Urothelium cell line (cell line): ENCODE measurements around the gene GNGT2.
"Not testable (repeated sequence)": the region's sequence is repeated elsewhere in the genome, so short reads cannot be mapped to it uniquely, and the experiment has no call there.

Experiments
- DNase-seq: peaks from one replicate; pipeline ENCODE4 v3.0.0; 2011; ENCODE audit warnings: low spot score, mixed read lengths
- FAIRE-seq: peaks from 2 replicates; lab custom pipeline; 2011; peaks lifted over from hg19 to GRCh38; lab: Jason Lieb, UNC

Gene GNGT2

DNA sequence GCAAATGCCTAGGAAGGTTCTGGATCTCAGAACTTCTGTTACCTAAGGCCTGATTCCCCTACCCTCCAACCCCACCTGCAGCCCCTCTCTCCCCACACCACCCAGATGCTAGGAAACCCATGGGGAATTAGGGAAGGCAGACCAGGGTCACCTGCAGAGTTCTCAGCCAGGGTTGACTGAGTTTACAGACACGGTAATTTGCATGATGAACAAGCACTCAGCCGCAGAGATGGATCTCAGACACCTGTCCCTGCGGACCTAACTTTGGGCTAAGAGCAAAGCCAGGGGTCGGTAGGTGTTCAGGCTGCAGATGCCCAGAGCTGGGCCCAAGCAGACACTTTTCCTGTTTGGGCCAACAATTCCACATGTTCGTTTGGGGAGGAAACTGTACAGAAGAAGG lies 3.0 kb upstream of the GNGT2 start:
- FAIRE-seq, result no peak
- DNase-seq, result no peak

- FAIRE-seq (peak; percentile 5), DNase-seq (peak; percentile 48)
These were observed 1.3 kb downstream of the GNGT2 start for GRCh38 chr17:49209061-49209571.

DNA sequence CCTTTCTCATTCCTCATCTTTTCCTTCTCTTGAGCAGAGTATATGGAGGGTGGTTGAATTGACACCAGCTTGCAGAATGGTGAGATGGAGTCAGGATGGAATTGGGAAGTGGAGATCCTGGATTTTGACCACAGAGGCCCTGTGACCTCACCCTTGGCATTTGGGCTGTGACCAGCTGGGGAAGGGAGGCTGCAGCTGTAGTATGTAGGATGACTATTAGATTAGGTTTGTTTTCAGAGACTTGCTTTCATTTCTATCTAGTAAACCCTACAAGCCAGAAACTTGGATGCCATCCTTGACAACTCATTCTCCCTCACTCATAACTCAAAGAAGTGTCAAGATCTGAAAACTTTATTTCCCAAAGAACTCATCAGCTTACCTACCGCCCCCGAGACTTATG lies 5.9 kb downstream of the GNGT2 start:
- no peak for FAIRE-seq

DNA sequence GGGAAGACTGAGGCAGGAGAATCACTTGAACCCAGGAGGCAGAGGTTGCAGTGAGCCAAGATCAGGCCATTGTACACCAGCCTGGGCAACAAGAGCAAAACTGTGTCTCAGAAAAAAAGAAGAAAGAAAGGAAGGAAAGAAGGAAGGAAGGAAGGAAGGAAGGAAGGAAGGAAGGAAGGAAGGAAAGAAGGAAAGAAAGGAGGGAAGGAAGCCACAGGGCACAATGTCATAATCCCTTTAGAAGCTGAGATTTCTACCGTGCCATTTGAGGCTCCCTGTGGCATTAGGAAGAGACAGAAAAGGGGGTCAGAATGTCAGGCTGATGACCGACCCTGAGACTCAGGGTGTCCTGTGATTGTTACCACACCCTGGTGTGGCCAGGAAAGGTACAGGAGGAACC lies 6.6 kb downstream of the GNGT2 start:
- no peak for FAIRE-seq
- DNase-seq, result no peak

More for the DNA sequence above, 5.9 kb downstream of the GNGT2 start:
- DNase-seq, result no peak

DNA sequence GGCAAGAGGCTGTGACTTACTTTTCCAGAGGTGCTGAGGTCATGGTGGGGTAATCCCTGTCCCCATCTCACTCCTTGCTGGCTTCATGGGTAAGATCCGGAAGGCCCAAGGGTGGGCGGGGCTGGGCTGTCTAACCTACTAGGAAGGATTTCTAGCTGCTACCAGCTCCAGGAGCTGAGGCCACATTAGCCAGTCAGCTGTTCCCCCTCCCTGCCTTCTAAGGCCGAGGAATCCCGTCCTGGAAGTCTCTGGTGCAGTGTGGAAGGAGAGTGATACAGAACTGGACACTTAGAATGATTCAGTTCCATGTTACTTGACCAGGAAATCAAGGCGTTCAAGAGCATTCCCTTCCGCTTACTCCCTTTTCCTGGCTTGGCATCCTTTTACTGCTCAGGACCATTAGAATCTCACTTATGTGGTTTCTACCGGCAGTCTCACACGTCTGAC lies 8.9 kb downstream of the GNGT2 start:
- DNase-seq, result no peak

DNA sequence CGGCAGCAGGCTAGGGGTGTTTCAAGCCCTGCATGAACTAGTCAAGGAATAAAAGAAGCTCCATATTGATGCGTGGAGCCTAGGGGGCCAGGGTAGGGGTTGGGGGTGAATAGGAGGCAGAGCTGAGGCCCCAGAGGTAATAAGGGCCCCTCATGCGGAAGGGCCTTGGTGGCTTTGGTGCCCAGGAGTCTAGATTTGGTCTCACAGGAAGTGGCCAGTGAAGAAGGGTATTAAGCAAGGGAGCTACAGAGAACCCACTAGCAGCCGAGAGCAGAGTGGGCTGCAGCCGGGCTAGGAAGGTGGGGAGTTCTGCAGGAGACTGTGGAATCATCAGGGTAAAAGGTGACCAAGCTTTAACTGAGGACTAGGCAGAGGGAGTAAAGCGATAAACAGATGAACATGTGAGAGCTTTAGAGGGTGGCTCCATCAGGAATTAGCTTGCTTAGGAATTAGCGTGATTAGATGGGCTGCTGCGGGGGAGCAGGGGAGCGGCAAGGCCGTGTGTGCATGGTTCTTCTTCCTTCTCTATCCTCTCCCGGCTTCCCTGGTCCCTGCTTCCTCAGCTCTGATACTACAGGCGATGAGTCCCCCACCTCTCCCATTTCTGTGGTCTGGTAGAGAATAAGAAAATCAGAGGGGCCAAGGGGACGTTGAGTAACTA lies 9.8 kb downstream of the GNGT2 start:
- FAIRE-seq, result no peak

More for the DNA sequence above, 8.9 kb downstream of the GNGT2 start:
- FAIRE-seq, result no peak

DNA sequence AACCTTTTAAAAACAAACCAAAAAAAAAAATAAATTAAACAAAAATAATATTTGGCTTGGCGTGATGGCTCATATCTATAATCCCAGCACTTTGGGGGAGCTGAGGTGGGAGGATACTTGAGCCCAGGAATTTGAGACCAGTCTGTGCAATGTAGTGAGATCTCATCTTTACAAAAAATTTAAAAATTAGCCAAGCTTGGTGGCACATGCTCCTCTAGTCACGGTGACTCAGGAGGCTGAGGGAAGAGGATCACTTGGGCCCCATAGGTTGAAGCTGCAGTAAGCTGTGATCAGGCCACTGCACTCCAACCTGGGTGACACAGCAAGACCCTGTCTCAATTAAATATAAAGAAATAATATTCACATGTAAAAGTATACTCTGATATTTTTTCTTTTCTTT lies 12.2 kb downstream of the GNGT2 start:
- DNase-seq, result no peak
- no peak for FAIRE-seq

More for the DNA sequence above, 9.8 kb downstream of the GNGT2 start:
- no peak for DNase-seq

DNA sequence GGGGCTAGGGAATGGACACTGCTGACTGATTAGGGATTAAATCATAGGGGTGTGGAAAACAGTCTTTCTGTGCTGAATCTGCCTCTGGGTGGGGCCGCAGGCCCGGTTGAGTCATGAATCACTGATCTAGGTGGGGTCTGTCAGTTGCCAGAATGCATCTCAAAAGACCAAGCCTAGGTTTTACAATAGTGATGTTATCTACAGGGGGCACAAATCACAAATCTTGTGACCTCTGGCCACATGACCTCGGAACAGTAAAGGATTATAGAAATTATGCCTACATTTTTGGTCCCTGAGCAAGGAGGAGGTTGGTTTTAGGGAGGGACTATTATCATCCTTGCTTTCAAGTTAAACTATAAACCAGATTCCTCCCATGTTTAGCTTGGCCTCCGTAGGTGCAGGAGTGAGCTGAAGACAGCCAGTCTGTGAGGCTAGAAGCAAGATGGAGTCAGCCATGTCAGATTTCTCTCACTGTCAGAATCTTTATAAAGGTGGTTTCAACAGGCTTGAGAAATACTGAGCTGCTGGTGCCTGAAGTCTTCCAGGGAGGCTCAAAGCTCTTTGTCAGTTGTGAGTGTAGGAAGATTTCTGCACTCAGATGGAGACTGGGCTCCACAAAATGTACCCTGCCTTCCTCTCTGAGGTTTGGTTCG lies 12.9 kb downstream of the GNGT2 start:
- DNase-seq, result no peak
- no peak for FAIRE-seq

GRCh38 chr17:49196520-49196919 lies 13.9 kb downstream of the GNGT2 start:
- DNase-seq (no peak), FAIRE-seq (no peak)

- FAIRE-seq (no peak), DNase-seq (no peak)
These were observed 14.6 kb downstream of the GNGT2 start for GRCh38 chr17:49195751-49196150.

- no peak for FAIRE-seq
These were observed 16.1 kb downstream of the GNGT2 start for GRCh38 chr17:49194297-49194607.

GRCh38 chr17:49193513-49194296 lies 16.7 kb downstream of the GNGT2 start:
- DNase-seq (peak; percentile 79), FAIRE-seq (no peak)

More at GRCh38 chr17:49194297-49194607, 16.1 kb downstream of the GNGT2 start:
- DNase-seq, result no peak

DNA sequence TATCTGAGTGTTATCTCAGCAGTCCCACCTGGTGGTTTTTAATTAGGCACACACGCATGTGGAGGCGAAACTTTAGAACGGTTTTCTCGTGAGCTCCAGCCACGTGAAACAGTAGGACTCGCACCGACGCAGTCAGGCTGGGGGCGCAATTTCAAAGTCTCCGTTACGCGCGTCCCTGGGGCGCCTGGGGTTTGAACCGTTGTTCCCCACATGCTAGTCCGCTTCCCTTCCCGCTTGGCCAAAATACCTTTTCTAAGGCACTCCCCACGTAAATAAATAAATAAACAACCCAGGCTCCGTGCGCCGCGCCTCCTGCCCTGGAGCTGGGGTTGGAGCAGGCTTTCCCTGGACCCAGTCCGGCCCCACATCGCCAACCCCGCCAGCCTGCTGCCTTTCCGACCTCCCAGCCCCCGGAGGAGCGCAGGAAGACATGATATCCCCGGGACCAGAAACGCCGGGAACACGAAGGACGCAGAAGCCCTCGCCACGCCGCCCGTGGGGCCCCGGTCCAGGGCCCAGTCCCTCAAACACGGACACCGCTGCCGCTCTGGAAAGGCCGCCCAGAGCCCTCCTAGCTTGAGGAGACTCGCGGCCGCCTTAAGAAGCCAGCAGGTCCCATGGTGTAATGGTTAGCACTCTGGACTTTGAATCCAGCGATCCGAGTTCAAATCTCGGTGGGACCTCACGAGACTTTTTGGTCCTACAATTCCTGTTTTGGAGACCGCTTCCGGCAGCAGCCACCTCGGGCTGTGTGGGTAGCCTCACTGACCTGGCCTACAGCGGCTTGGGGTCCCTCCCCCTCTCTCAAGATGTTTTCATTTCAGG lies 18.2 kb downstream of the GNGT2 start:
- DNase-seq (peak; percentile 79), FAIRE-seq (no peak)

- FAIRE-seq (no peak), DNase-seq (no peak)
These were observed 18.9 kb downstream of the GNGT2 start for GRCh38 chr17:49191409-49191916.

GRCh38 chr17:49190932-49191331 lies 19.4 kb downstream of the GNGT2 start:
- FAIRE-seq, result no peak
- no peak for DNase-seq

GRCh38 chr17:49187301-49187700 lies 23.1 kb downstream of the GNGT2 start:
- no peak for DNase-seq
- FAIRE-seq, result no peak

DNA sequence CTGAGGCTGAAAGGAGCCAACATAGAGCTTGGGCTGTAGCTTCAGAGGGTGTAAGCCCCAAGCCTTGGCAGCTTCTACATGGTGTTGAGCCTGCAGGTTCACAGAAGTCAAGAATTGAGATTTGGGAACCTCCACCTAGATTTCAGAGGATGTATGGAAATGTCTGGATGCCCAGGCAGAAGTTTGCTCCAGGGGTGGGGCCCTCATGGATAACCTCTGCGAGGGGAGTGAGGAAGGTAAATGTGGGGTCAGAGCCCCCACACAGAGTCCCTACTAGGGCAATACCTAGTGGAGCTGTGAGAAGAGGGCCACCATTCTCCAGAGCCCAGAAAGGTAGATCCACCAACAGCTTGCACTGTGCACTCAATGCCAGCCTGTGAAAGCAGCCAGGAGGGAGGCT lies 25.0 kb downstream of the GNGT2 start:
- not testable (repeated sequence) for FAIRE-seq, DNase-seq

- DNase-seq, FAIRE-seq: not testable (repeated sequence)
These were observed 25.9 kb downstream of the GNGT2 start for GRCh38 chr17:49184522-49184921.

GRCh38 chr17:49183801-49184200 lies 26.6 kb downstream of the GNGT2 start:
- no peak for DNase-seq
- FAIRE-seq, result no peak

- DNase-seq (no peak), FAIRE-seq (no peak)
These were observed 27.0 kb downstream of the GNGT2 start for GRCh38 chr17:49183341-49183740.
